ENCODE results near the gene AP2B1.

- TF ChIP-seq CTCF (conservative IDR thresholded peaks at IDR 0.05) = no peak
- TF ChIP-seq ZFX (IDR thresholded peaks at IDR 0.05) = no peak
Observed at GRCh38 chr17:35726127-35726952, 139.2 kb downstream of the AP2B1 start.
